GM23338 (cell line): ENCODE results near the gene QSOX1. TPM values are rescaled to one million over a fixed set of nuclear protein-coding genes. Genes with fewer than 3 reads are reported as not detected.

Source experiments
- ATAC-seq: fragments of 200-7000 bp; cut with Tn5 transposase; 3 replicates; pipeline ENCODE4 v1.9.1; 2020
- DNase-seq: peaks from one replicate; pipeline ENCODE4 v3.0.0-alpha.2; 2015; ENCODE audit warnings: low spot score
- H2AFZ ChIP-seq: fragments of 200-600 bp; sonication (generic); 2 replicates; pipeline ENCODE4 v1.8.0; 2016; ENCODE audit warnings: antibody characterized with exemption, mild to moderate bottlenecking, moderate library complexity
- H3F3A ChIP-seq: fragments of 200-600 bp; sonication (generic); replicated peaks from 2 replicates; pipeline ENCODE4 v1.8.0; 2017; ENCODE audit warnings: antibody characterized with exemption, mixed run types, low read depth
- H3K27ac ChIP-seq: fragments of 200-600 bp; sonication (generic); 2 replicates; pipeline ENCODE4 v1.6.1; 2016; ENCODE audit warnings: low read depth
- H3K27me3 ChIP-seq: fragments of 200-600 bp; sonication (generic); 2 replicates; pipeline ENCODE4 v1.8.0; 2016; ENCODE audit warnings: mild to moderate bottlenecking, mixed run types, moderate library complexity; ENCODE audit not compliant: insufficient read depth
- H3K36me3 ChIP-seq: fragments of 200-600 bp; sonication (generic); 2 replicates; pipeline ENCODE4 v1.8.0; 2016; ENCODE audit warnings: mild to moderate bottlenecking; ENCODE audit not compliant: insufficient read depth
- H3K4me1 ChIP-seq: fragments of 200-600 bp; sonication (generic); 2 replicates; pipeline ENCODE4 v1.8.0; 2016; ENCODE audit warnings: mild to moderate bottlenecking, moderate library complexity; ENCODE audit not compliant: insufficient read depth
- H3K4me2 ChIP-seq: fragments of 200-600 bp; sonication (generic); 2 replicates; pipeline ENCODE4 v1.7.1; 2017; ENCODE audit warnings: mixed run types
- H3K4me3 ChIP-seq: fragments of 200-600 bp; sonication (generic); 2 replicates; pipeline ENCODE4 v1.6.1; 2016; ENCODE audit warnings: mixed run types
- H3K79me2 ChIP-seq: fragments of 200-600 bp; sonication (generic); replicated peaks from 2 replicates; pipeline ENCODE4 v1.8.0; 2017; ENCODE audit warnings: mild to moderate bottlenecking; ENCODE audit not compliant: insufficient read depth
- H3K9me2 ChIP-seq: fragments of 200-600 bp; sonication (generic); 2 replicates; pipeline ENCODE4 v1.8.0; 2017; ENCODE audit not compliant: insufficient read depth
- H4K20me1 ChIP-seq: fragments of 200-600 bp; sonication (generic); replicated peaks from 2 replicates; pipeline ENCODE4 v1.8.0; 2017; ENCODE audit warnings: mild to moderate bottlenecking; ENCODE audit not compliant: insufficient read depth
- H3K27ac Mint-ChIP-seq: 2 replicates; pipeline ENCODE4 v1.8.0; 2020; ENCODE audit warnings: inconsistent platforms, mild to moderate bottlenecking, moderate library complexity, mixed read lengths
- H3K27me3 Mint-ChIP-seq: 3 replicates; pipeline ENCODE4 v1.8.0; 2022; ENCODE audit warnings: low read depth, mild to moderate bottlenecking, moderate library complexity, mixed read lengths, inconsistent platforms; ENCODE audit not compliant: insufficient read depth, poor library complexity
- H3K36me3 Mint-ChIP-seq: 3 replicates; pipeline ENCODE4 v1.8.0; 2021; ENCODE audit warnings: low read depth, mild to moderate bottlenecking, inconsistent platforms, moderate library complexity, mixed read lengths
- H3K4me1 Mint-ChIP-seq: 3 replicates; pipeline ENCODE4 v1.8.0; 2020; ENCODE audit warnings: mild to moderate bottlenecking, inconsistent platforms, mixed read lengths
- H3K4me3 Mint-ChIP-seq: 3 replicates; pipeline ENCODE4 v1.8.0; 2021; ENCODE audit warnings: moderate library complexity, mild to moderate bottlenecking, inconsistent platforms, mixed read lengths
- H3K9me3 Mint-ChIP-seq: 3 replicates; pipeline ENCODE4 v1.8.0; 2020; ENCODE audit warnings: moderate library complexity, mild to moderate bottlenecking, inconsistent platforms, mixed read lengths
- CREB1 ChIP-seq: fragments of 250-450 bp; sonication (Bioruptor Pico); IDR thresholded peaks from 2 replicates; pipeline ENCODE4 v1.5.0; 2020; ENCODE audit warnings: low read depth, mild to moderate bottlenecking, moderate library complexity
- EZH2 ChIP-seq: fragments of 200-600 bp; sonication (generic); IDR thresholded peaks from one replicate; pipeline ENCODE4 v1.8.0; 2017; ENCODE audit warnings: antibody characterized with exemption, mild to moderate bottlenecking, low read depth; ENCODE audit not compliant: unreplicated experiment
- JUNB ChIP-seq: IDR thresholded peaks from one replicate; pipeline ENCODE4 v1.6.1; 2016; ENCODE audit warnings: antibody characterized with exemption; ENCODE audit not compliant: unreplicated experiment
- NANOG ChIP-seq: IDR thresholded peaks from 2 replicates; pipeline ENCODE4 v1.6.1; 2016; ENCODE audit warnings: antibody characterized with exemption, borderline replicate concordance
- POLR2AphosphoS5 ChIP-seq: IDR thresholded peaks from 2 replicates; pipeline ENCODE4 v1.6.1; 2016; ENCODE audit warnings: antibody characterized with exemption, low read depth
- ZNF114 ChIP-seq: fragments of 250-450 bp; sonication (Bioruptor Pico); IDR thresholded peaks from 2 replicates; pipeline ENCODE4 v1.5.0; 2020; ENCODE audit warnings: mild to moderate bottlenecking, moderate library complexity
- ZNF331 ChIP-seq: fragments of 250-450 bp; sonication (Bioruptor Pico); IDR thresholded peaks from 2 replicates; pipeline ENCODE4 v1.5.0; 2020; ENCODE audit warnings: low read depth, mild to moderate bottlenecking, moderate library complexity
- polyA plus RNA-seq: library from polyadenylated mRNA; unstranded; fragments of >200 nt; fragmentation: Nextera tagmentation; extraction: Ambion mirVana; gene quantifications from 2 replicates; pipeline ENCODE4 v1.2.1, GENCODE V29; 2016
- total RNA-seq: library from RNA; depleted of rRNA; stranded (reverse); fragments of >200 nt; shearing (Covaris generic); gene quantifications from 2 replicates; pipeline ENCODE4 v1.2.3, GENCODE V29; 2014
- TF ChIP-seq, protein P1 (sequence below), 2 experiments: fragments of 200-600 bp in 1 of 2; sonication (generic) in 1 of 2; conservative IDR thresholded peaks; 2 replicates each; pipeline versions ENCODE4 v1.5.1 to v1.6.1; 2016 to 2017; ENCODE audit warnings: antibody characterized with exemption in 2 of 2, low read depth in 2 of 2, mild to moderate bottlenecking in 2 of 2, moderate library complexity in 1 of 2
- TF ChIP-seq, protein P2 (sequence below): fragments of 250-450 bp; sonication (Bioruptor Pico); IDR thresholded peaks from 2 replicates; pipeline ENCODE4 v1.5.0; 2020; ENCODE audit warnings: mild to moderate bottlenecking, moderate library complexity

QSOX1 gene
- total and polyA plus RNA-seq, 2 experiments from 2014 or later: 47.8 to 119 TPM

DNA sequence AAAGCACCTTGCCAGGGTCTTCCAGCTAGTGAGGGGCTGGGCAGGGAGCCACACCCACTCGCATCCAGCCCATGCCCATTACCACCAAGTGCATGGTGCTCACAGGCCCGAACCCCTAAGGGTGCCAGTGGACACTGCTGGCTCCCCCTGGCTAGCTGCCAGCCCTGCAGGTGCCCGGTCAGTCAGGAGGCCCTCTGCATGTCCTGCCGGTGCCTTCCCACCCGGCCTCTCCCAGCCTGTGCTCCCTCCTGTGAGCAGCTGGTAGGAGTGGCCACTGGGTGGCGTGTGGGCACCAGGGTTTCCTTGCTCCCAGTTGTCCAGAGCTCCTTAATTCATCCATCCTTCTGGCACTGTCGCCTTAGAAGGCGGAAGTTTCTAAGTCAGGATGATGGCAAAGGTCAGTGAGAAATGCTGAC is 33.4 kb downstream of the QSOX1 start:
- Histone ChIP-seq H4K20me1 (no peaks in the 10 kb centered on the region; the same call in 1 of the 2 replicates), H2AFZ (no peak overlapping the region), H3K4me1 (no peaks in the 10 kb centered on the region), H3K27me3 (no peaks in the 10 kb centered on the region), H3K27ac (no peak overlapping the region), H3K79me2 (no peaks in the 10 kb centered on the region), H3F3A (0 out of 2 replicates have a peak, but pooled peaks cover 2% of the 10 kb centered on the region), H3K36me3 (no peaks in the 10 kb centered on the region), H3K4me2 (no peak overlapping the region), H3K4me3 (no peak overlapping the region), H3K9me2 (no peaks in the 10 kb centered on the region)
- peaks cover 2% of the 10 kb centered on the region; the same call in 2 of the 3 replicates for H3K4me1 Mint-ChIP-seq
- H3K36me3 Mint-ChIP-seq: peaks cover 14% of the 10 kb centered on the region; the same call in 2 of the 3 replicates
- H3K4me3 Mint-ChIP-seq: no peak overlapping the region
- H3K27me3 Mint-ChIP-seq: peaks cover 7% of the 10 kb centered on the region
- peak; percentile 84 for DNase-seq
- H3K27ac Mint-ChIP-seq: no peak overlapping the region
- H3K9me3 Mint-ChIP-seq: no peaks in the 10 kb centered on the region
- peak; percentile 96 for ATAC-seq
- TF ChIP-seq, protein P1, sequence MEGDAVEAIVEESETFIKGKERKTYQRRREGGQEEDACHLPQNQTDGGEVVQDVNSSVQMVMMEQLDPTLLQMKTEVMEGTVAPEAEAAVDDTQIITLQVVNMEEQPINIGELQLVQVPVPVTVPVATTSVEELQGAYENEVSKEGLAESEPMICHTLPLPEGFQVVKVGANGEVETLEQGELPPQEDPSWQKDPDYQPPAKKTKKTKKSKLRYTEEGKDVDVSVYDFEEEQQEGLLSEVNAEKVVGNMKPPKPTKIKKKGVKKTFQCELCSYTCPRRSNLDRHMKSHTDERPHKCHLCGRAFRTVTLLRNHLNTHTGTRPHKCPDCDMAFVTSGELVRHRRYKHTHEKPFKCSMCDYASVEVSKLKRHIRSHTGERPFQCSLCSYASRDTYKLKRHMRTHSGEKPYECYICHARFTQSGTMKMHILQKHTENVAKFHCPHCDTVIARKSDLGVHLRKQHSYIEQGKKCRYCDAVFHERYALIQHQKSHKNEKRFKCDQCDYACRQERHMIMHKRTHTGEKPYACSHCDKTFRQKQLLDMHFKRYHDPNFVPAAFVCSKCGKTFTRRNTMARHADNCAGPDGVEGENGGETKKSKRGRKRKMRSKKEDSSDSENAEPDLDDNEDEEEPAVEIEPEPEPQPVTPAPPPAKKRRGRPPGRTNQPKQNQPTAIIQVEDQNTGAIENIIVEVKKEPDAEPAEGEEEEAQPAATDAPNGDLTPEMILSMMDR (conservative IDR thresholded peaks at IDR 0.05; ENCODE audit: low read depth in 2 of 2): peak; percentile 83 to 94
- no peak for TF ChIP-seq NANOG

DNA sequence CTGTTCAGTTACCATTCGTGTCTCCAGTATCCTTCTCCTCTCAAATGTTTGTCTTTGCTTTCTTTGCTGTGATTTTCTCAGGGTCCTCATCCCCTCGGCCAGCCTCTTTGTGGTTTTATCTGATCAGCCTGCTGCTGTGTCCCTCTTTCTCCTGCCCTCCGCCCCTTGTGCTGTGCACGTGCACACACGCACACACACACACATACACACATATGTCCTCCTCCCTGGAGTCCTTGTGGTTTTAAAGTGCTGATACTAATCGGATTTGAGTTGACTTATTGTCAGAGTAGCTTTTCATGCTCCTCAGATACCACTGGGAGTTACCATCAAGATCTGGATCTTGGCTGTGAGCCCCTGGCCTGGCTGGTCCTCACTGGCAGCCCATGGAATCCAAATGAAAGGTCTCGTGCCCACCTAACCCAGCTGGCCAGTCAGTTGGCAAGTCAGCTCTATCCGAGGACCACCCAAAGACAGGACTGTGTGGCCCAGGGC is 34.1 kb downstream of the QSOX1 start:
- H3K36me3 ChIP-seq: no peaks in the 10 kb centered on the region
- Mint-ChIP-seq H3K4me1 (peaks cover 2% of the 10 kb centered on the region; the same call in 2 of the 3 replicates), H3K27ac (no peak overlapping the region), H3K27me3 (peaks cover 7% of the 10 kb centered on the region), H3K36me3 (peaks cover 17% of the 10 kb centered on the region; the same call in 2 of the 3 replicates), H3K4me3 (no peak overlapping the region), H3K9me3 (no peaks in the 10 kb centered on the region)
- no peaks in the 10 kb centered on the region for H4K20me1 ChIP-seq
- DNase-seq: no peak
- H3K4me3 ChIP-seq: no peak overlapping the region
- H3K27me3 ChIP-seq: no peaks in the 10 kb centered on the region
- H3K9me2 ChIP-seq: no peaks in the 10 kb centered on the region
- no peak for TF ChIP-seq JUNB
- no peak overlapping the region for H3K4me2 ChIP-seq
- H2AFZ ChIP-seq: no peak overlapping the region
- H3K27ac ChIP-seq: no peak overlapping the region
- H3K79me2 ChIP-seq: no peaks in the 10 kb centered on the region
- H3K4me1 ChIP-seq: no peaks in the 10 kb centered on the region
- 0 out of 2 replicates have a peak, but pooled peaks cover 2% of the 10 kb centered on the region for H3F3A ChIP-seq
- ATAC-seq: no peak

DNA sequence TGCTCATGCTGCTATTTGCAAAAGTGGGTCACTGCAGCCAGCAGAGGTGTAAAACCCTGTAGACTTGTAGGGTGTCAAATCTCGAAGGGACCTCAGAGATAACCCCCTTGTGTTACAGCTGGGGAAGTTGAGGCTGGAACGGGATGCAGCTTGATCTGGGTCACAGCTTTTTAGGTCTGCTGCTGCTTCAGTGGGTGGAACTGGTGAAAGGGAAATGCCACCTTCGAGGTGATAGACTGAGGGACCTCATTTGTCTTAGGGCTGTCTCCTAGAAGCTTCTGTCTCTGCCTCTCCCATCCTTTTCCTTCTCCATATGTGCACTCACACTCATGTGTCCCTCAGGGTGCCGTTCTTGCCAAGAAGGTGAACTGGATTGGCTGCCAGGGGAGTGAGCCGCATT is 35.4 kb downstream of the QSOX1 start:
- no peaks in the 10 kb centered on the region for H3K27me3 ChIP-seq
- H3K4me1 ChIP-seq: no peaks in the 10 kb centered on the region
- H3K27me3 Mint-ChIP-seq: peaks cover 7% of the 10 kb centered on the region
- no peaks in the 10 kb centered on the region for H3K9me3 Mint-ChIP-seq
- H3K36me3 Mint-ChIP-seq: peaks cover 20% of the 10 kb centered on the region; the same call in 2 of the 3 replicates
- H3K4me3 Mint-ChIP-seq: no peak overlapping the region
- H3K36me3 ChIP-seq: no peaks in the 10 kb centered on the region
- H2AFZ ChIP-seq: no peak overlapping the region
- H3K4me1 Mint-ChIP-seq: peaks cover 5% of the 10 kb centered on the region
- no peak overlapping the region for H3K4me3 ChIP-seq
- H3K4me2 ChIP-seq: no peak overlapping the region
- no peaks in the 10 kb centered on the region for H4K20me1 ChIP-seq
- H3K9me2 ChIP-seq: no peaks in the 10 kb centered on the region
- no peak overlapping the region for H3K27ac Mint-ChIP-seq
- no peak for DNase-seq
- H3F3A ChIP-seq: 0 out of 2 replicates have a peak, but pooled peaks cover 2% of the 10 kb centered on the region
- no peak overlapping the region for H3K27ac ChIP-seq
- H3K79me2 ChIP-seq: no peaks in the 10 kb centered on the region
- no peak for ATAC-seq
- no peak for TF ChIP-seq EZH2
- no peak for TF ChIP-seq ZNF331 (CRISPR knock-in tag)
- TF ChIP-seq ZNF114: no peak
- TF ChIP-seq POLR2AphosphoS5: no peak
- TF ChIP-seq CREB1 (CRISPR knock-in tag): no peak
- no peak for TF ChIP-seq JUNB
- TF ChIP-seq, protein P2, sequence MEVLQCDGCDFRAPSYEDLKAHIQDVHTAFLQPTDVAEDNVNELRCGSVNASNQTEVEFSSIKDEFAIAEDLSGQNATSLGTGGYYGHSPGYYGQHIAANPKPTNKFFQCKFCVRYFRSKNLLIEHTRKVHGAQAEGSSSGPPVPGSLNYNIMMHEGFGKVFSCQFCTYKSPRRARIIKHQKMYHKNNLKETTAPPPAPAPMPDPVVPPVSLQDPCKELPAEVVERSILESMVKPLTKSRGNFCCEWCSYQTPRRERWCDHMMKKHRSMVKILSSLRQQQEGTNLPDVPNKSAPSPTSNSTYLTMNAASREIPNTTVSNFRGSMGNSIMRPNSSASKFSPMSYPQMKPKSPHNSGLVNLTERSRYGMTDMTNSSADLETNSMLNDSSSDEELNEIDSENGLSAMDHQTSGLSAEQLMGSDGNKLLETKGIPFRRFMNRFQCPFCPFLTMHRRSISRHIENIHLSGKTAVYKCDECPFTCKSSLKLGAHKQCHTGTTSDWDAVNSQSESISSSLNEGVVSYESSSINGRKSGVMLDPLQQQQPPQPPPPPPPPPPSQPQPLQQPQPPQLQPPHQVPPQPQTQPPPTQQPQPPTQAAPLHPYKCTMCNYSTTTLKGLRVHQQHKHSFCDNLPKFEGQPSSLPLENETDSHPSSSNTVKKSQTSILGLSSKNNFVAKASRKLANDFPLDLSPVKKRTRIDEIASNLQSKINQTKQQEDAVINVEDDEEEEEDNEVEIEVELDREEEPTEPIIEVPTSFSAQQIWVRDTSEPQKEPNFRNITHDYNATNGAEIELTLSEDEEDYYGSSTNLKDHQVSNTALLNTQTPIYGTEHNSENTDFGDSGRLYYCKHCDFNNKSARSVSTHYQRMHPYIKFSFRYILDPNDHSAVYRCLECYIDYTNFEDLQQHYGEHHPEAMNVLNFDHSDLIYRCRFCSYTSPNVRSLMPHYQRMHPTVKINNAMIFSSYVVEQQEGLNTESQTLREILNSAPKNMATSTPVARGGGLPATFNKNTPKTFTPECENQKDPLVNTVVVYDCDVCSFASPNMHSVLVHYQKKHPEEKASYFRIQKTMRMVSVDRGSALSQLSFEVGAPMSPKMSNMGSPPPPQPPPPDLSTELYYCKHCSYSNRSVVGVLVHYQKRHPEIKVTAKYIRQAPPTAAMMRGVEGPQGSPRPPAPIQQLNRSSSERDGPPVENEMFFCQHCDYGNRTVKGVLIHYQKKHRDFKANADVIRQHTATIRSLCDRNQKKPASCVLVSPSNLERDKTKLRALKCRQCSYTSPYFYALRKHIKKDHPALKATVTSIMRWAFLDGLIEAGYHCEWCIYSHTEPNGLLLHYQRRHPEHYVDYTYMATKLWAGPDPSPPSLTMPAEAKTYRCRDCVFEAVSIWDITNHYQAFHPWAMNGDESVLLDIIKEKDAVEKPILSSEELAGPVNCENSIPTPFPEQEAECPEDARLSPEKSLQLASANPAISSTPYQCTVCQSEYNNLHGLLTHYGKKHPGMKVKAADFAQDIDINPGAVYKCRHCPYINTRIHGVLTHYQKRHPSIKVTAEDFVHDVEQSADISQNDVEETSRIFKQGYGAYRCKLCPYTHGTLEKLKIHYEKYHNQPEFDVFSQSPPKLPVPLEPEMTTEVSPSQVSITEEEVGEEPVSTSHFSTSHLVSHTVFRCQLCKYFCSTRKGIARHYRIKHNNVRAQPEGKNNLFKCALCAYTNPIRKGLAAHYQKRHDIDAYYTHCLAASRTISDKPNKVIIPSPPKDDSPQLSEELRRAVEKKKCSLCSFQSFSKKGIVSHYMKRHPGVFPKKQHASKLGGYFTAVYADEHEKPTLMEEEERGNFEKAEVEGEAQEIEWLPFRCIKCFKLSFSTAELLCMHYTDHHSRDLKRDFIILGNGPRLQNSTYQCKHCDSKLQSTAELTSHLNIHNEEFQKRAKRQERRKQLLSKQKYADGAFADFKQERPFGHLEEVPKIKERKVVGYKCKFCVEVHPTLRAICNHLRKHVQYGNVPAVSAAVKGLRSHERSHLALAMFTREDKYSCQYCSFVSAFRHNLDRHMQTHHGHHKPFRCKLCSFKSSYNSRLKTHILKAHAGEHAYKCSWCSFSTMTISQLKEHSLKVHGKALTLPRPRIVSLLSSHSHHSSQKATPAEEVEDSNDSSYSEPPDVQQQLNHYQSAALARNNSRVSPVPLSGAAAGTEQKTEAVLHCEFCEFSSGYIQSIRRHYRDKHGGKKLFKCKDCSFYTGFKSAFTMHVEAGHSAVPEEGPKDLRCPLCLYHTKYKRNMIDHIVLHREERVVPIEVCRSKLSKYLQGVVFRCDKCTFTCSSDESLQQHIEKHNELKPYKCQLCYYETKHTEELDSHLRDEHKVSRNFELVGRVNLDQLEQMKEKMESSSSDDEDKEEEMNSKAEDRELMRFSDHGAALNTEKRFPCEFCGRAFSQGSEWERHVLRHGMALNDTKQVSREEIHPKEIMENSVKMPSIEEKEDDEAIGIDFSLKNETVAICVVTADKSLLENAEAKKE (CRISPR knock-in tag): no peak
